Effector CD4-positive, alpha-beta T cell (primary cell): ENCODE measurements around the gene TIE1.

Experiments used
- DNase-seq: peaks from one replicate; pipeline ENCODE4 v3.0.0-alpha.2; 2020

TIE1 gene

GRCh38 chr1:43274125-43274803 lies 26.5 kb upstream of the TIE1 start:
- DNase-seq, result no peak

- no peak for DNase-seq
Measured at GRCh38 chr1:43274804-43275180, 26.0 kb upstream of the TIE1 start.

GRCh38 chr1:43275826-43276620 lies 24.8 kb upstream of the TIE1 start:
- no peak for DNase-seq

GRCh38 chr1:43276673-43277072 lies 24.1 kb upstream of the TIE1 start:
- DNase-seq, result no peak

- no peak for DNase-seq
Measured at GRCh38 chr1:43277116-43277876, 23.5 kb upstream of the TIE1 start.

GRCh38 chr1:43279161-43279560 lies 21.6 kb upstream of the TIE1 start:
- DNase-seq, result no peak

- no peak for DNase-seq
Measured at GRCh38 chr1:43279666-43280065, 21.1 kb upstream of the TIE1 start.

GRCh38 chr1:43280692-43281091 lies 20.1 kb upstream of the TIE1 start:
- DNase-seq, result no peak

- DNase-seq, result no peak
Measured at GRCh38 chr1:43282220-43283195, 18.3 kb upstream of the TIE1 start.

GRCh38 chr1:43284065-43284464 lies 16.7 kb upstream of the TIE1 start:
- DNase-seq, result no peak

- DNase-seq, result no peak
Measured at GRCh38 chr1:43284546-43285110, 16.2 kb upstream of the TIE1 start.

GRCh38 chr1:43285269-43285990 lies 15.4 kb upstream of the TIE1 start, which contains the start of gene C1orf210:
TSS of gene C1orf210 (minus strand) at chr1:43285581. CDS start at chr1:43283270, 2,311 bp downstream.
- no peak for DNase-seq

- DNase-seq, result no peak
Measured at GRCh38 chr1:43286115-43286514, 14.7 kb upstream of the TIE1 start.

- DNase-seq, result no peak
Measured at GRCh38 chr1:43286533-43286932, 14.2 kb upstream of the TIE1 start.

GRCh38 chr1:43288058-43288784 lies 12.6 kb upstream of the TIE1 start:
- no peak for DNase-seq

GRCh38 chr1:43288785-43289706 lies 11.7 kb upstream of the TIE1 start:
- DNase-seq, result no peak

- DNase-seq, result no peak
Measured at GRCh38 chr1:43292216-43292615, 8.6 kb upstream of the TIE1 start.

GRCh38 chr1:43292679-43293078 lies 8.1 kb upstream of the TIE1 start:
- no peak for DNase-seq

- no peak for DNase-seq
Measured at GRCh38 chr1:43293176-43293575, 7.6 kb upstream of the TIE1 start.
